ENCODE results near the gene CLIC3.

- no peak for TF ChIP-seq POLR2A (IDR thresholded peaks at IDR 0.05)
- TF ChIP-seq CTCF (IDR thresholded peaks at IDR 0.05) = no peak
- TF ChIP-seq EP300 (IDR thresholded peaks at IDR 0.05) = no peak
Measured at GRCh38 chr9:136977649-136978072, 18.7 kb downstream of the CLIC3 start.
